HT-29 (cell line): ENCODE results near the gene GRM8. TPM values are rescaled to one million over a fixed set of nuclear protein-coding genes. Genes with fewer than 3 reads are reported as not detected.

Experiments used
- DNase-seq: peaks from one replicate; pipeline ENCODE4 v3.0.0-alpha.2; 2015; ENCODE audit warnings: low spot score
- total RNA-seq: library from RNA; depleted of rRNA; stranded (reverse); fragments of >200 nt; shearing (Covaris generic); gene quantifications from 2 replicates; pipeline ENCODE4 v1.2.3, GENCODE V29; 2014

GRM8 gene
- total RNA-seq, 1 experiment from 2014 or later: not detected

- DNase-seq: no peak
These were observed 218.4 kb downstream of the GRM8 start for GRCh38 chr7:127034186-127034806.

GRCh38 chr7:127029823-127030222 lies 222.9 kb downstream of the GRM8 start:
- no peak for DNase-seq

- DNase-seq: no peak
These were observed 230.9 kb downstream of the GRM8 start for GRCh38 chr7:127021857-127022256.

GRCh38 chr7:127021019-127021738 lies 231.6 kb downstream of the GRM8 start:
- DNase-seq: no peak

GRCh38 chr7:127018889-127019288 lies 233.9 kb downstream of the GRM8 start:
- no peak for DNase-seq

- no peak for DNase-seq
These were observed 235.5 kb downstream of the GRM8 start for GRCh38 chr7:127017196-127017595.

- no peak for DNase-seq
These were observed 252.0 kb downstream of the GRM8 start for GRCh38 chr7:127000725-127001124.

GRCh38 chr7:126996659-126997058 lies 256.1 kb downstream of the GRM8 start:
- no peak for DNase-seq

- no peak for DNase-seq
These were observed 259.0 kb downstream of the GRM8 start for GRCh38 chr7:126993626-126994213.

- DNase-seq: no peak
These were observed 264.7 kb downstream of the GRM8 start for GRCh38 chr7:126988022-126988421.

- DNase-seq: no peak
These were observed 273.0 kb downstream of the GRM8 start for GRCh38 chr7:126979722-126980121.

GRCh38 chr7:126978865-126979264 lies 273.9 kb downstream of the GRM8 start:
- no peak for DNase-seq

- DNase-seq: no peak
These were observed 279.7 kb downstream of the GRM8 start for GRCh38 chr7:126973066-126973465.

GRCh38 chr7:126972571-126972970 lies 280.2 kb downstream of the GRM8 start:
- DNase-seq: no peak

- no peak for DNase-seq
These were observed 293.1 kb downstream of the GRM8 start for GRCh38 chr7:126959649-126960048.

- DNase-seq: no peak
These were observed 294.4 kb downstream of the GRM8 start for GRCh38 chr7:126958367-126958766.

GRCh38 chr7:126957443-126957842 lies 295.3 kb downstream of the GRM8 start:
- DNase-seq: no peak

- DNase-seq: no peak
These were observed 299.3 kb downstream of the GRM8 start for GRCh38 chr7:126953461-126953860.

- DNase-seq: no peak
These were observed 304.1 kb downstream of the GRM8 start for GRCh38 chr7:126948664-126949063.

- no peak for DNase-seq
These were observed 311.9 kb downstream of the GRM8 start for GRCh38 chr7:126940723-126941307.

- DNase-seq: no peak
These were observed 315.6 kb downstream of the GRM8 start for GRCh38 chr7:126937171-126937570.

GRCh38 chr7:126931581-126931980 lies 321.2 kb downstream of the GRM8 start:
- no peak for DNase-seq

GRCh38 chr7:126930166-126930565 lies 322.6 kb downstream of the GRM8 start:
- no peak for DNase-seq
